MCF 10A (cell line): ENCODE data around the gene PRKCQ. TPM values are rescaled to one million over a fixed set of nuclear protein-coding genes. Genes with fewer than 3 reads are reported as not detected.

Experiments
- BruUV-seq: library from RNA; stranded (reverse); fragments of 400-500 nt; replicated peaks from 2 replicates; lab custom pipeline; 2021; lab: Mats Ljungman, UMichigan
- CTCF ChIA-PET: fragments of 300-600 bp; sonication (Branson Sonifier 250); formaldehyde crosslinking; extraction: SDS; loops from one replicate; lab custom pipeline; 2021; ENCODE audit warnings: antibody characterized with exemption, inconsistent platforms; lab: Yijun Ruan, JAX
- POLR2A ChIA-PET: fragments of 300-600, 350-650 bp; sonication (Branson Sonifier 250); formaldehyde crosslinking; extraction: SDS; loops from one replicate; lab custom pipeline; 2020; ENCODE audit warnings: antibody characterized with exemption, inconsistent platforms; lab: Yijun Ruan, JAX
- DNase-seq: peaks from one replicate; pipeline ENCODE4 v3.0.0-alpha.2; 2018; ENCODE audit not compliant: unreplicated experiment
- H3K27ac Mint-ChIP-seq: one replicate; pipeline ENCODE4 v1.8.0; 2022; ENCODE audit warnings: mild to moderate bottlenecking, low read depth, mixed read lengths; ENCODE audit not compliant: unreplicated experiment
- H3K27me3 Mint-ChIP-seq: one replicate; pipeline ENCODE4 v1.8.0; 2022; ENCODE audit warnings: mixed read lengths; ENCODE audit not compliant: insufficient read depth, unreplicated experiment
- H3K36me3 Mint-ChIP-seq: one replicate; pipeline ENCODE4 v1.8.0; 2022; ENCODE audit warnings: mild to moderate bottlenecking, moderate library complexity, mixed read lengths; ENCODE audit not compliant: insufficient read depth, unreplicated experiment
- H3K4me1 Mint-ChIP-seq: one replicate; pipeline ENCODE4 v1.8.0; 2022; ENCODE audit warnings: mixed read lengths; ENCODE audit not compliant: insufficient read depth, unreplicated experiment
- H3K4me3 Mint-ChIP-seq: one replicate; pipeline ENCODE4 v1.8.0; 2022; ENCODE audit warnings: mild to moderate bottlenecking, moderate library complexity, mixed read lengths; ENCODE audit not compliant: unreplicated experiment
- H3K9me3 Mint-ChIP-seq: one replicate; pipeline ENCODE4 v1.8.0; 2022; ENCODE audit warnings: mixed read lengths; ENCODE audit not compliant: unreplicated experiment
- intact Hi-C: fragments of 100-400 bp; cut with micrococcal nuclease; formaldehyde crosslinking; loops from 2 replicates; pipeline ENCODE4 v1.14.1; 2022
- total RNA-seq: library from RNA; stranded (reverse); gene quantifications from 2 replicates; pipeline ENCODE4 v1.2.3, GENCODE V29; 2022
- TF ChIP-seq, protein P1 (sequence below): fragments of 200-600 bp; IDR thresholded peaks from one replicate; pipeline ENCODE4 v1.8.0; 2022; ENCODE audit warnings: antibody characterized with exemption, mild to moderate bottlenecking; ENCODE audit not compliant: unreplicated experiment

The PRKCQ gene
- total RNA-seq, 1 experiment from 2014 or later: 0.44 TPM

- no peaks in the 10 kb centered on the region for H3K4me1 Mint-ChIP-seq
- H3K27me3 Mint-ChIP-seq: peaks cover 14% of the 10 kb centered on the region
- no peak for DNase-seq
- no peak overlapping the region for H3K27ac Mint-ChIP-seq
- no peak overlapping the region for H3K4me3 Mint-ChIP-seq
- BruUV-seq: no TSS peak
- ChIA-PET POLR2A (no interaction called here), CTCF (no interaction called here)
- H3K9me3 Mint-ChIP-seq: peaks cover 17% of the 10 kb centered on the region
- TF ChIP-seq, protein P1, sequence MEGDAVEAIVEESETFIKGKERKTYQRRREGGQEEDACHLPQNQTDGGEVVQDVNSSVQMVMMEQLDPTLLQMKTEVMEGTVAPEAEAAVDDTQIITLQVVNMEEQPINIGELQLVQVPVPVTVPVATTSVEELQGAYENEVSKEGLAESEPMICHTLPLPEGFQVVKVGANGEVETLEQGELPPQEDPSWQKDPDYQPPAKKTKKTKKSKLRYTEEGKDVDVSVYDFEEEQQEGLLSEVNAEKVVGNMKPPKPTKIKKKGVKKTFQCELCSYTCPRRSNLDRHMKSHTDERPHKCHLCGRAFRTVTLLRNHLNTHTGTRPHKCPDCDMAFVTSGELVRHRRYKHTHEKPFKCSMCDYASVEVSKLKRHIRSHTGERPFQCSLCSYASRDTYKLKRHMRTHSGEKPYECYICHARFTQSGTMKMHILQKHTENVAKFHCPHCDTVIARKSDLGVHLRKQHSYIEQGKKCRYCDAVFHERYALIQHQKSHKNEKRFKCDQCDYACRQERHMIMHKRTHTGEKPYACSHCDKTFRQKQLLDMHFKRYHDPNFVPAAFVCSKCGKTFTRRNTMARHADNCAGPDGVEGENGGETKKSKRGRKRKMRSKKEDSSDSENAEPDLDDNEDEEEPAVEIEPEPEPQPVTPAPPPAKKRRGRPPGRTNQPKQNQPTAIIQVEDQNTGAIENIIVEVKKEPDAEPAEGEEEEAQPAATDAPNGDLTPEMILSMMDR: no peak
- intact Hi-C loops: no loop called here
- no peaks in the 10 kb centered on the region for H3K36me3 Mint-ChIP-seq
Measured at GRCh38 chr10:6458814-6459213, 121.3 kb downstream of the PRKCQ start.

GRCh38 chr10:6457376-6457775, 122.7 kb downstream of the PRKCQ start:
- TF ChIP-seq, protein P1: no peak
- H3K27me3 Mint-ChIP-seq: peaks cover 16% of the 10 kb centered on the region
- intact Hi-C loops: no loop called here
- BruUV-seq: no TSS peak
- no peak for DNase-seq
- no peak overlapping the region for H3K27ac Mint-ChIP-seq
- H3K9me3 Mint-ChIP-seq: peaks cover 17% of the 10 kb centered on the region
- H3K4me3 Mint-ChIP-seq: no peak overlapping the region
- CTCF ChIA-PET: interaction anchor here (0.7 kb wide), 1 partner anchor 107 kb away, joined by 3 read pairs; no protein-coding TSS in a partner anchor
- H3K36me3 Mint-ChIP-seq: no peaks in the 10 kb centered on the region
- no peaks in the 10 kb centered on the region for H3K4me1 Mint-ChIP-seq
- POLR2A ChIA-PET: no interaction called here

DNA sequence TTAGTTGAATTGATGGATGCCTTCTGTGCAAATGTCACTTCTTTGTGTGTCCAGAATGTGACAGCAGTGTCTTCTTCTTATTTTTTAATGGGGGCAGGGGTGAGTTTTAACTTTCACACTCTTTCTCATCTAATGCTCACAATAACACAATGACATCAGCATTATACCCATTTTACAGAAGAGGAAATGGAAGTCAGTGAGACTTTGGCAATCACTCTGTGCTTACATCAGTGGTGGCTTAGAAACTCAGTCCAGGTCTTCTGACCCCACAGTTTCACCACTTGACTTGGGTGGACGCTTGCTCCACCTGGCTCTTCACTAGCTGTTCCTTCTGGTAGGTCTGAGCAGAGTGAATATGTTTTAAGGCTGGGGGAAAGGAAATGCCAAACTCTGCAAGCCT, 124.0 kb downstream of the PRKCQ start:
- CTCF ChIA-PET: interaction anchor here (1.6 kb wide), 1 partner anchor 11 kb away, joined by 5 read pairs; no protein-coding TSS in a partner anchor
- H3K36me3 Mint-ChIP-seq: no peaks in the 10 kb centered on the region
- no peak overlapping the region for H3K27ac Mint-ChIP-seq
- TF ChIP-seq, protein P1: no peak
- H3K4me1 Mint-ChIP-seq: no peaks in the 10 kb centered on the region
- H3K9me3 Mint-ChIP-seq: peaks cover 14% of the 10 kb centered on the region
- intact Hi-C loops: no loop called here
- no peak overlapping the region for H3K4me3 Mint-ChIP-seq
- DNase-seq: no peak
- H3K27me3 Mint-ChIP-seq: peaks cover 16% of the 10 kb centered on the region
- no TSS peak for BruUV-seq
- POLR2A ChIA-PET: no interaction called here

GRCh38 chr10:6455592-6455991, 124.5 kb downstream of the PRKCQ start:
- peaks cover 10% of the 10 kb centered on the region for H3K9me3 Mint-ChIP-seq
- POLR2A ChIA-PET: no interaction called here
- peaks cover 16% of the 10 kb centered on the region for H3K27me3 Mint-ChIP-seq
- intact Hi-C loops: no loop called here
- DNase-seq: no peak
- no TSS peak for BruUV-seq
- H3K27ac Mint-ChIP-seq: no peak overlapping the region
- TF ChIP-seq, protein P1: no peak
- no peaks in the 10 kb centered on the region for H3K4me1 Mint-ChIP-seq
- H3K36me3 Mint-ChIP-seq: no peaks in the 10 kb centered on the region
- CTCF ChIA-PET: interaction anchor here (0.6 to 1.6 kb wide), 2 partner anchors 11 to 35 kb away, joined by 5 to 8 read pairs; no protein-coding TSS in a partner anchor
- no peak overlapping the region for H3K4me3 Mint-ChIP-seq
